Measurements from ENCODE around the gene GYPE.
A peak's percentile ranks its signal among the peaks of the same experiment; 100 is the strongest.
"Not testable (repeated sequence)": the region's sequence is repeated elsewhere in the genome, so short reads cannot be mapped to it uniquely, and the experiment has no call there.

Gene GYPE

GRCh38 chr4:143905440-143905839 lies at the start of gene GYPE:
Gene GYPE, minus strand, starts transcription at chr4:143905559. Its CDS starts 52 bp downstream, at chr4:143905507.
- peak; percentile 96 for DNase-seq

GRCh38 chr4:143951458-143951972 lies 46.2 kb upstream of the GYPE start:
- not testable (repeated sequence) for DNase-seq

- not testable (repeated sequence) for DNase-seq
Observed at GRCh38 chr4:143950967-143951366, 45.6 kb upstream of the GYPE start.

GRCh38 chr4:143950185-143950584 lies 44.8 kb upstream of the GYPE start:
- not testable (repeated sequence) for DNase-seq

- DNase-seq: peak; percentile 62
Observed at GRCh38 chr4:143947493-143947892, 42.1 kb upstream of the GYPE start.

GRCh38 chr4:143940708-143941107 lies 35.3 kb upstream of the GYPE start:
- not testable (repeated sequence) for DNase-seq

GRCh38 chr4:143939528-143939927 lies 34.2 kb upstream of the GYPE start:
- no peak for DNase-seq

- not testable (repeated sequence) for DNase-seq
Observed at GRCh38 chr4:143938890-143939289, 33.5 kb upstream of the GYPE start.

GRCh38 chr4:143921181-143921580 lies 15.8 kb upstream of the GYPE start:
- DNase-seq: no peak

- not testable (repeated sequence) for DNase-seq
Observed at GRCh38 chr4:143916485-143916884, 11.1 kb upstream of the GYPE start.

GRCh38 chr4:143912478-143912877 lies 7.1 kb upstream of the GYPE start:
- DNase-seq: peak; percentile 34

GRCh38 chr4:143911528-143912417 lies 6.4 kb upstream of the GYPE start:
- peak; percentile 74 for DNase-seq

- peak; percentile 46 for DNase-seq
Observed at GRCh38 chr4:143910906-143911305, 5.5 kb upstream of the GYPE start.

- peak; percentile 75 for DNase-seq
Observed at GRCh38 chr4:143907811-143908210, 2.5 kb upstream of the GYPE start.

GRCh38 chr4:143904431-143904830 lies 928 bp downstream of the GYPE start:
- DNase-seq: peak; percentile 74

GRCh38 chr4:143890323-143890722 lies 15.0 kb downstream of the GYPE start:
- DNase-seq: not testable (repeated sequence)

GRCh38 chr4:143888189-143888588 lies 17.2 kb downstream of the GYPE start:
- DNase-seq: not testable (repeated sequence)

GRCh38 chr4:143884965-143885364 lies 20.4 kb downstream of the GYPE start:
- DNase-seq: peak; percentile 68

GRCh38 chr4:143883529-143883928 lies 21.8 kb downstream of the GYPE start:
- no peak for DNase-seq

- DNase-seq: no peak
Observed at GRCh38 chr4:143882892-143883291, 22.5 kb downstream of the GYPE start.

- DNase-seq: peak; percentile 65
Observed at GRCh38 chr4:143879561-143879960, 25.8 kb downstream of the GYPE start.

- DNase-seq: not testable (repeated sequence)
Observed at GRCh38 chr4:143875357-143875756, 30.0 kb downstream of the GYPE start.

GRCh38 chr4:143870523-143871268 lies 34.7 kb downstream of the GYPE start:
- DNase-seq: not testable (repeated sequence)

All from hematopoietic multipotent progenitor cell treated with erythropoietin and hydrocortisone succinate and interleukin-3 and kit ligand, for 8 days (in vitro differentiated cells).